Activated CD4-positive, alpha-beta T cell treated with anti-CD3 and anti-CD28 coated beads, Interleukin-2, Interleukin-4, amounts not matched to agents 100 ng/mL and 50 ng/mL, durations not matched to agents 16 hours and 8 hours (primary cell): ENCODE results near the gene UBE2K.
"Not testable (repeated sequence)": the region's sequence is repeated elsewhere in the genome, so short reads cannot be mapped to it uniquely, and the experiment has no call there.

Experiments used
- DNase-seq: peaks from one replicate; pipeline ENCODE4 v3.0.0-alpha.2; 2020; ENCODE audit warnings: low spot score

The UBE2K gene

DNA sequence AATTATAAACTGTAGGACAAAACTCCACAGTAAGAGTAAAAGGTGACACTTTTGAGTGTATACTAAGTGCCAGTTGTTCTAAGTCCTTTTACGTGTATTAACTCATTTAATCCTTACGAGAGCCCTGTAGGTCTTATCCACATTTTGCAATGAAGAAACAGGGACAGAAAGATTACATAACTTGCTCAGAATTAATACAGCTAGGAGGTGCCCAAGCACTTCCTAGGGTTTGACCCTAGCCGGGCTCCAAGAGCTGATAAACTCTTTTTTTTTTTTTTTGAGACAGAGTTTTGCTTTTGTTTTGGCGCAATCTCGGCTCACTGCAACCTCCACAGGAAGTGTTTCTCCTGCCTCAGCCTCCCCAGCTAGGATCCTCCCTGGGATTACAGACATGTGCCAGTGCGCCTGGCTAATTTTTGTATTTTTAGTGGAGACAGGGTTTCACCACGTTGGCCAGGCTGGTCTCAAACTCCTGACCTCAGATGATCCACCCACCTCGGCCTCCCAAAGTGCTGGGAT is 110.4 kb downstream of the UBE2K start:
- no peak for DNase-seq

- no peak for DNase-seq
These were observed 114.6 kb downstream of the UBE2K start for GRCh38 chr4:39812500-39812899.

- DNase-seq = not testable (repeated sequence)
These were observed 115.1 kb downstream of the UBE2K start for GRCh38 chr4:39813033-39813432.

DNA sequence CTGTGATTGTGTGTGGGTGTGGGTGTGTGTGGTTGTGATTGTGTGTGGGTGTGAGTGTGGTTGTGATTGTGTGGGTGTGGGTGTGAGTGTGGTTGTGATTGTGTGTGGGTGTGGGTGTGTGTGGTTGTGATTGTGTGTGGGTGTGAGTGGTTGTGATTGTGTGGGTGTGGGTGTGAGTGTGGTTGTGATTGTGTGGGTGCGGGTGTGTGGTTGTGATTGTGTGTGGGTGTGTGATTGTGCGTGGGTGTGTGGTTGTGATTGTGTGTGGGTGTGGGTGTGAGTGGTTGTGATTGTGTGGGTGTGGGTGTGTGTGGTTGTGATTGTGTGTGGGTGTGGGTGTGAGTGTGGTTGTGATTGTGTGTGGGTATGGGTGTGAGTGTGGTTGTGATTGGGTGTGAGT is 115.8 kb downstream of the UBE2K start:
- not testable (repeated sequence) for DNase-seq

DNA sequence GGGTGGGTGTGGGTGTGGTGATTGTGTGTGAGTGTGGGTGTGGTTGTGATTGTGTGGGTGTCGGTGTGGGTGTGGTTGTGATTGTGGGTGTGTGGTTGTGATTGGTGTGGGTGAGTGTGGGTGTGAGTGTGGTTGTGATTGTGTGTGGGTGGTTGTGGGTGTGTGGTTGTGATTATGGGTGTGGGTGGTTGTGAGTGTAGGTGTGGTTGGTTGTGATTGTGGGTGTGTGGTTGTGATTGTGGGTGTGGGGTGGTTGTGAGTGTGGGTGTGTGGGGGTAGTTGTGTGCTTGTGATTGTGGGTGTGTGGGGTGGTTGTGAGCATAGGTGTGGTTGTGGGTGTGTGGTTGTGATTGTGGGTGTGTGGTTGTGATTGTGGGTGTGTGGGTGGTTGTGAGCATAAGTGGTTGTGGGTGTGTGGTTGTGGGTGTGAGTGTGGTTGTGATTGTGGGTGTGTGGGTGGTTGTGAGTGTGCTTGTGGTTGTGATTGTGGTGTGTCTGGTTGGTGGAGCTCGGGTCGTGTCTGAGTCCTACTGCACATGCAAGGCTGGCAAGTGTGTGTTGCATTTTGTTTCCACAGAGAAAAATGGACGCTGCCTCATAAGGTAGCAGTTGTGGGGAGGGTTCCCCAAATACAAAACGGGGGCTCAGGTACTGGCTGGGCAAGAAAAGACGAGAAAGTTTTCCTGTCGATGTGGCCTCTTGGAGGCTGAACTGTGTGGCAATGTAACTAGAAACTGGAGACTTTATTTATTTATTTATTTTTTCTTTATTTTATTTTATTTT is 116.7 kb downstream of the UBE2K start:
- no peak for DNase-seq

DNA sequence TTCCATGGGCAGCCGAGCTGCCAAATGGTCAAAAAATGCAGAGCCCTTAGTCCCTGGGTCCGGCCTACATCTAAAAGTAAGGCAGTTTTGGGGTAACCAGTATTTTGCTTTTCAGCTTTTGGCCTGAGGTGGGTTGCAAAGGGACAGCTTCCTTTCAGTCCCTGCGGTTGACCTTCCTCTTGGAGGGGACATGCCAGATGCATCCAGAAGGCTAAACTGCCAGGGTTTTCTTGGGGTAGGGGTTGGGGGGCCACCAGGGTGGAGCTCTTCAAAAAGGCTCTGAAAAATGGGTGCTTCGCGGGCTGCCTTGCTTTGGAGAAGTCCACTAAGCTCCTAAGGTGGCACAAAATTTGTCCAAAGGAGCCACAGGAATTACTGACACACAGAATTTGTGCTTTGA is 120.7 kb downstream of the UBE2K start:
- DNase-seq = no peak

DNA sequence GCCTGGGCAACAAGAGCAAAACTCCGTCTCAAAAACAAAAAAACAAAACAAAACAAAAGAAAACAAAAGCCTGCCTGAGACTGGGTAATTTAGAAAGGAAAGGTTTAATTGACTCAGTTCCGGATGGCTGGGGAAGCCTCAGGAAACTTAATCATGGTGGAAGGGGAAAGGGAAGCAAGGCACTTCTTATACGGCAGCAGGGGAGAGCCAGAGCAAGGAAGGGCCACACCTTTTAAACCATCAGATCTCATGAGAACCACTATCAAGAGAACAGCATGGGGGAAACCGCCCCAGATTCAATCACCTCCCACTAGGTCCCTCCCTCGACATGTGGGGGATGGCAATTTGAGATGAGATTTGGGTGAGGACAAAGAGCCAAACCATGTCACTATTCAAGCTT is 122.2 kb downstream of the UBE2K start:
- no peak for DNase-seq

- DNase-seq = no peak
These were observed 124.0 kb downstream of the UBE2K start for GRCh38 chr4:39821951-39822350.

DNA sequence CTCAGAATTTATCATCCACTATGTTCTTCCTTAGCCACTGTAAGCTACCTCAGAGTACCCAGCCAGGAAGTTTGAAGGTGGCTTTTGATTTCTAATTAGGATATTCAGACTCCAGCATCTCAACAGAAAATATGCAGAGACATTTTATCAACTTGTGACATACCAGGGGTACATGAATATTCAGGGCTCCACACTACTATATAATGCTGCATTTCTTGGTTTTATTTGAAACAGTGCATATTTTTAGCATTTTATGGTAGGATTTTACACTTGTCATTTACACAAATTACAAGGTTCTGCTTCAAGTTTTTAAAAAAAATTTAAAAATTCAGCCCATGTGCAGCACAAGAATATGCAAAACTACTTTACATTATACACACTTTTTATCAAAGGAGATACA is 124.7 kb downstream of the UBE2K start:
- DNase-seq = no peak

DNA sequence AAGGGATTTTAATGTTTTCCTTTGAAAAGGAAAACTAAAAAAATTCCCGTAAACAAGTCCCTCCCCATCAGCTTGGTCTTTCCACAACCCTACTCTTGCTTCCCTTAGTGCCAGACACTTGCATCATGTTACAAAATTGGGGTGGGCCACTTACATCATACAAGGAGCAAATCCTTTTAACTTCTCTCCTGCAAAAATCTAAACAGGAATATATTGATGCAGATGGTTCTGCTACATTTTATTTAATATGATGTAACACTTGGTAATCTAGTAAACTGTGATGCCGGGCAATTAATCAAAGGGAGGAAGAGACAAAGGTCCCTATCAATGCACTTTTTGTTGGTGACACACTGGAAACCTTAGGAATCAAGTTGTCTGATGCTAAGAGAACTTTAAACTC is 125.3 kb downstream of the UBE2K start:
- DNase-seq = no peak

DNA sequence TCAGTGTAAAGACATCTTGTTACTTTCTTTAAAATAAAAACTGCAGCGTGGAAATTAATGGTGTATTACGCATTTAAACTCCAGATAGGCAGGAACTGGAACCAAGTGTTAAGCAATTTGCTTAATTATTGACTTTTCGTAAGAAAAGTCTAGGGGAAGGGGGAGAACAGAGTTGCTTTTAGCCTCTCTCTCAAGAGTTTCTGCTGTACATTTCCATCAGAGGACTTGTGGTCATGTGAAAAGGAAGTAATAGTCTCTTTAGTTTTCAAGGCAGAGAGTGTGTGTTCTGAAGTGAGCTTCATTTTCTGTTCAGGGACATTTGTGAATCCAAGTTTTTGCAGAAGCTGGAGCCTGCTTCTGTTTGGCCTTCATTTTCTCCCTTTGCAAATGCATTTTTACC is 127.2 kb downstream of the UBE2K start:
- no peak for DNase-seq

DNA sequence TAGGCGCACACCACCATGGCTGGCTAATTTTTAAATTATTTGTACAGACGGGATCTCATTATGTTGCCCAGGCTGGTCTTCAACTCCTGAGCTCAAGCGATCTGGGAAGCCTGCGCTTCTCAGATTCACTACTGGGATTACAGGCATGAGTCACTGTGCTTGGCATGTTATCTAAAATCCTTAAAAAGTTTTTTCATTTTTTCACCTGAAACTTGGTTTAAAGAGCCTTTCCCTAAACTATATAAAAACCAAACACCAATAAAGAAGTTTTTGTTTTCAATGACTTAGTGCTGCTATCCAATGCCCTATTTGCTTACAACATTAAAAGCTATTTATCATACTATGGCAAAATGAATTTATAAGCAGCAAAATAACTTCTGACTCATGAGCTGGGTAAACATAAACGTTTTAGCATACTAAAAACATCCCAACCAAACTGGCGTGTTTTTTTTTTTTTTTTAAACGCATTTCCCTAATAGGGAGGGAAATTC is 127.8 kb downstream of the UBE2K start:
- DNase-seq = no peak
